Stomach (tissue), 4 donors: ENCODE data around the gene PLPP4.

Experiments
- CTCF ChIP-seq, 7 experiments: fragments of 450-650 bp in 4 of 7; fragments of 200-600 bp in 3 of 7; sonication (generic) in 3 of 7; IDR thresholded peaks; one replicate each; pipeline ENCODE4 v1.5.1; 2016 to 2019; ENCODE audit warnings: antibody characterized with exemption in 7 of 7, control low read depth in 2 of 7, mild to moderate bottlenecking in 1 of 7
- EP300 ChIP-seq: sonication (generic); formaldehyde crosslinking; IDR thresholded peaks from one replicate; pipeline ENCODE4 v1.6.1; 2017; ENCODE audit warnings: antibody characterized with exemption
- POLR2A ChIP-seq, 4 donors: fragments of 450-650 bp; IDR thresholded peaks; one replicate each; pipeline ENCODE4 v1.6.1; 2016; ENCODE audit warnings: antibody characterized with exemption in 4 of 4, control low read depth in 2 of 4, mild to moderate bottlenecking in 1 of 4, moderate library complexity in 1 of 4
- POLR2AphosphoS5 ChIP-seq, 3 donors: sonication (generic); formaldehyde crosslinking; IDR thresholded peaks; one replicate each; pipeline ENCODE4 v1.6.1; 2016; ENCODE audit warnings: antibody characterized with exemption in 3 of 3

GRCh38 chr10:120456143-120456625, 843 bp upstream of the PLPP4 start:
- no peak for TF ChIP-seq CTCF (IDR thresholded peaks at IDR 0.05)
- no peak for TF ChIP-seq EP300
- TF ChIP-seq POLR2AphosphoS5 (IDR thresholded peaks at IDR 0.05) = no peak
- no peak for TF ChIP-seq POLR2A (IDR thresholded peaks at IDR 0.05)
